NCI-H345 treated with DMSO at 0.1 percent for 48 hours (cell line): ENCODE results near the gene RBCK1.

ENCODE experiments used
- DNase-seq: peaks from one replicate; lab custom pipeline; 2025; ENCODE audit not compliant: unreplicated experiment; lab: John Stamatoyannopoulos, UW

RBCK1 gene

GRCh38 chr20:397432-398237, 10.5 kb upstream of the RBCK1 start:
- DNase-seq: no peak

GRCh38 chr20:399182-399707, 8.9 kb upstream of the RBCK1 start:
- no peak for DNase-seq

DNA sequence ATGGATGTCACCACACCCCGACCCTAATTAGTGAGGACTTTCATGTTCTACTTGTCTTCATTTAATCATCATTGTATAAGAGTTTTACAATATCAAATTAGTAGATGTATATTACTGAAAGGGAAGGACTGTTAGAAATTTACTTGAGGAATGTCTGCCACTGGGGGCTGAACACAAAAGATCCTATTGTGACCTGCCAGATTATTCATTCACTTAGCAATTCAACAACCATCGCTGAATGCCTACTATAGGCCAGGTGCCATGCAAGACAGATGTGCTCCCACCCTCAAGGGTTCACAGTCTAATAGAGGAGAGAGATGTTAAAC, 8.0 kb upstream of the RBCK1 start:
- DNase-seq: no peak

DNA sequence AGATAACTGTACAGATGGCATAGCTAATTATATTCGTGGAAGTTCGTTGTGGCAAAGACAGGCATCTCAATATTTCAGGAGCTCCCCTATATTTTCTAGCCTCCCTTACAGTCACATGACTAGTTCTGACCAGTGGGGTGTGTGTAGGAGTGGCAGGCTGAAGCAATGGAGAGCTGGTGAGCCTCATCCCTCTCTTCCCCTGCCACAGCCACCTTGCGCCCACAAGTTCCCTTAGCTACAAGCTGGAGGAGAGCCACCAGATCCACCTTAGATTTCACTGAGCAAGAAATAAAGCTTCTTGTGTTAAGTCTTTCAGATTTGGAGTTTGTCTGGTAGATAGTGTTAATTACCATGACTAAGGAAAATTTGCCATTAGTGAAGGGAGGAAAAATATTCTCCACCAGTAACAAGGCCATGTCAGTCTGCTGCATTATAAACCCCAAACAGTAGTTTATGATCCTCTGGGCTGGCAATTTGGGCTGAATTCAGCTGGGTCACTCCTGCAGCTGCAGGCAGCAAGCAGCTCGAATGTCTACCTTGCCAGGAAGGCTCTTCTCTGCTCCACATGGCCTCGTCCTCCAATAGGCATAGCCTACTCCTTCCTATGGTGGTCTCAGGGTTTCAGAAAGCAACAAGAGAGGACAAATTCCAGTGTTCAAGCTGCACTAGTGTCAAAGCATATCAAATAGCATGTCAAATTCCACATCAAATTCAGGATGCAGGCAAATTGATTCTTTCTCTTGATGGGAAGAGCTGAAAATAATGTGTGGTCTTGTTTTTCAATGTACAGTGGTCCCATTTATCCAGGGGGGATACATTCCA, 7.4 kb upstream of the RBCK1 start:
- DNase-seq: no peak

DNA sequence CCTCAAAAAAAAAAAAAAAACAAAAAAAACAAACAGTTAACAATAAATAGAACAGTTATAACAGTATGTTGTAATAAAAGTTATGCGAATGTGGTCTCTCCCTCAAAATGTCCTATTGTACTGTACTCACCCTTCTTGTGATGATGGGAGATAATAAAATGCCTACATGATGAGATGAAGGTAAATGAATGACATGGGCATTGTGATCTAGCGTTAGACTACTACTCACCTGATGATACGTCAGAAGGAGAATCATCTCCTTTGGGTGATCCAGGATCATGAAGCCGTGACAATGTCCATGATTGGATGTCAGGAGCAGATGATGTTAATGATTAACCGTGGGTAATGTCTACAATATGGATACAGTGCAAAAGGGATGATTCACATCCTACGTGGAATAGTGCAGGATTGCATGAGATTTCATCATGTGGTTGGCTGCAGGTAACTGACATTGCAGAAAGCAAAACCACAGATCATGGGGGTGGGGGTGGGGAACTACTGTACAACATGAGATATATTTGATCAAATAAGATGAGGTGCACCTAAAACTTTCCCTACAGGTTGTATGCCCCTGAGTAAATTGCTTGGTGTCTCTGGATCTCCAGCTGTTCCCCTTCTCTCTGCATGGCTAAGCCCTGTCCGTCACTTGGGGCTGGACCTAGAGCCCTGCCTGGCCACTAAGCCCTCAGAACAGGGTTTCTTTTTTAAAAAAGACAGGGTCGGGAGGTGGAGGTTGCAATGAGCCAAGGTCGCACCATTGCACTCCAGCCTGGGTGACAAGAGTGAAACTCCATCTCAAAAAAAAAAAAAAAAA, 6.2 kb upstream of the RBCK1 start:
- DNase-seq: no peak

DNA sequence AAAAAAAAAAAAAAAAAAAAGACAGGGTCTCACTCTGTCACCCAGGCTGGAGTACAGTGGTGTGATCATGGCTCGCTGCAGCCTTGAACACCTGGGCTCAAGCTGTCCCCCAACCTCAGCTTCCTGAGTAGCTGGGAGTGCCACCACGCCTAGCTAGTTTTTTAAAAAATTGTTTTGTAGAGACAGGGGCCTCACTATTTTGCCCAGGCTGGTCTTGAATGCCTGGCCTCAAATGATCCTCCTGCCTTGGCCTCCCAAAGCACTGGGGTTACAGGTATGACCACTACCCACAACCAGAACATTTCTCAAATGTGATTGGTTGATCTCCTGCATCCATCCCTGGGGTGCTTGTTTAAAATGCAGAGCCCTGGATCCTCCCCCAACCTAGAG, 5.6 kb upstream of the RBCK1 start:
- no peak for DNase-seq

GRCh38 chr20:402898-403581, 5.1 kb upstream of the RBCK1 start:
- DNase-seq: no peak

DNA sequence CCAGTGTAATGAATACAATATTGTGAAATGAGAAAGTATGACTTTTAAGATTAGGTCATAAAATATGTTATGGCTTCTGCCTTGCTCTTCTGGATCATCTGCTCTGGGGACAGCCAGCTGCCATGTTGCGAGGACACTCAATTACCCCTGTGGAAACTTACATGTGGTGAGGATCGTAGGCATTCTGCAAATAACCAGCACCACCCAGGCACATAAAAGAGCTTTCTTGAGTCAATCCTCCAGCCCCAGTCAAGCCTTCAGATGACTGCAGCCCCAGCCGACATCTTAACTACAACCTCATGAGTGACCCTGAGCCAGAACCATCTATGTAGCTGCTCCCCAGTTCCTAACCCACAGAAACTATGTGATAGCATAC, 4.5 kb upstream of the RBCK1 start:
- no peak for DNase-seq

DNA sequence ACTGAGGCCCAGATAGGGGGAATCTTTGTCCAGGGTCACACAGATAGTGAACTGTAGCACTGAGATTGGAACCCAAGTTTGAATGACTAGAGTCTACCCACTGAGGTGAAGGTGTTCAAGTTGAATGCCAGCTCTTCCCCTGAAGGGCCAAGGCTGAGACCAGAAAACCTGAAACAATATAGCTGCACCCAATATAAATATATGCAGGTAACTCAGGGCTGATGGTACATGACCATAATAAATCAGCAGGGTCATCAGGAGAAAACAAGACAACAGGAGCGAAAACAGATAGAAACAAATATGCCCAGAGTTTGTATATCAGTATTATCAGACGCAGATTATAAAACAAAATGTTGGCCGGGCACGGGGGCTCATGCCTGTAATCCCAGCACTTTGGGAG, 4.0 kb upstream of the RBCK1 start:
- no peak for DNase-seq

GRCh38 chr20:406200-407132, 1.6 kb upstream of the RBCK1 start:
- no peak for DNase-seq

GRCh38 chr20:407133-407952, 756 bp upstream of the RBCK1 start:
- peak; percentile 41 for DNase-seq

DNA sequence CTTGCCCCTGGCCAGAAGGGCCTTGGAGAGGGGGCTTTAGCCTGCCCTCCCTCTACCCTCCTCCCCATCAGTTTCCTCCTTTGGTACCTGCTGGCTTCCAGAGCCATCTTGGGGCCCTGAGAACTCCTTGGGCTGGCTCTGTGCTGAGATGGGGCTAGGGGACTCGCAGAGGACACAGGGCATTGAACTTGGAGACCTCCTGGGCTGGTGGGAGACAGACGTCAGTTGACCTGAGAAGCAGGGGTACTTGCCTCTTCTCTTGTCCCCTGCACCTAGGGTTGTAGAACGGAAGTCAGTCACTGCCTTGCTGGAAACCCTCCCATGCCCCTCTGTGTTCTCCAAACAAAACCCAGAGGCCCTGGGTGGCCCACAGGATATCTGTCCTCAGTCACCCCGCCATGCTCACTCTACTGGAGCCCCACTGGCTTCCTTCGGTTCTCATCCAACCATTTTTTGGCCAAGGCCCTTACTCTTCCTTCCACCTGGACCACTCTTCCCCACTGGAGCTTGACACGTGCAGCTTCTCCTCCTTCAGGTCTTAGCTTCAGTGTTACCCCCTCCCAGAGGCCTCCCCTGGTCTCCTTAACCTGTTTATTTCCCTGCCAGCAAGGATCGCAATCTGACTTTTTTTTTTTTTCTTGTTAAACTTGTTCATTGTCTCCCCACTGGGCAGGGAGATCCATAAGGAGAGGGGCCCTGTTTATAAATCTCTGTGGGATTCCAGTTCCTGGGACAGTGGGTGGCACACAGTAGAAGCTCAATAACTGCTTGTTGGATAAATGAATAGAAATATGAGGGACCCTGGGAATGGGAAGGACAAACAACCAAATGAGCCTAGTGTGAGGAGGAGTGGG, 971 bp downstream of the RBCK1 start:
- DNase-seq: no peak

GRCh38 chr20:409697-410559, 1.8 kb downstream of the RBCK1 start:
- DNase-seq: no peak

DNA sequence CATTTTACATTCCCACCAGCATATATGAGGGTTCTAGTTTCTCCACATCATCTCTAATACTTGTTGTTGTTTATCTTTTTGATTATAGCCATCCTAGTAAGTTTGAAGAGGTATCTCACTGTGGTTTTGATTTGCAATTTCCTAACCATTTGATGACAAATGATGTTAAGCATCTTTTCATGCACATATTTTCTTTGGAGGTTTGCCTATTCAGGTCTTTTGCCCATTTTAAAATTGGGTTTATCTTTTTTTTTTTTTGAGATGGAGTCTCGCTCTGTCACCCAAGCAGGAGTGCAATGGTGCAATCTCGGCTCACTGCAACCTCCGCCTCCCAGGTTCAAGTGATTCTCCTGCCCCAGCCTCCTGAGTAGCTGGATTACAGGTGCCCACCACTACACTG, 4.0 kb downstream of the RBCK1 start:
- DNase-seq: no peak

- no peak for DNase-seq
Observed at GRCh38 chr20:414161-414560, 6.1 kb downstream of the RBCK1 start.

DNA sequence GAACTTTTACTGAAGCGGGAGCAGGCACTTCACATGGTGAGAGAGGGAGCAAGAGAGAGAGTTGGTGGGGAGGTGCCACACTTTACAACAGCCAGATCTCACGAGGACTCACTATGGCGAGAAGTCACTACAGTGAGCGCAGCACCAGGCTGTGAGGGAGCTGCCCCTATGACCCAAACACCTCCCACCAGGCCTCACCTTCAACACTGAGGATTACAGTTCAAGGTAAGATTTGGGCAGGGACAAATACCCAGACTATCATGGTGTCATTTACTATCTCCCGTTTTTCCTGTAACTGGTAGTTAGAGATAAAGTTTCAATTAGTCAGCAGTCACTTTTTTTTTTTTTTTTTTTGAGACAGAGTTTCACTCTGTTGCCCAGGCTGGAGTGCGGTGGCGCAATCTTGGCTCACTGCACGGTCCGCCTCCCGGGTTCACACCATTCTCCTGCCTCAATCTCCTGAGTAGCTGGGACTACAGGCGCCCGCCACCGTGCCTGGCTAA, 7.8 kb downstream of the RBCK1 start:
- no peak for DNase-seq
